Measurements from ENCODE around the gene ORM2.
A peak's percentile ranks its signal among the peaks of the same experiment; 100 is the strongest.

The ORM2 gene

DNA sequence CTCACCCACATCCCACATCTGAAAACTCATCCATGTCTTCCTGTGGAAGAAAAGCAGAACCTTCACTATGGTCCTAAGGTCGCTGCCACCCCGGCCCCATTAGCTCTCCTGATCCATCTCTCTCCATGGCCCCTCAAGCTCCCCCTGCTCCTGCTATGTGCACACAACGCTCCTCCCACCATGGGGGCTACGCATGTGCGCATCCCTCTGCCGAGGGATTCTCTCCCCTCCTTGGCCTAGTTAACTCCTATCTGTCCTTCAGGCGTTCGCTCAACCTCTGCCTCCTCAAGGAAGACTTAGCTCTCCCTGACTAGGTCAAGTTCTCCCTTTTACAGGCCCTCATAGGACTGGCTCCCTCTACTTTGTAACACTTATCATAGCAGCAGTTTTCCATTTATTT, 48.3 kb downstream of the ORM2 start:
- Histone ChIP-seq H3K4me3 (ENCODE audit: low read length, poor library complexity, severe bottlenecking) (no peak overlapping the region), H3K4me2 (ENCODE audit: low read depth, low read length, poor library complexity, severe bottlenecking) (peak overlapping the region; percentile 48), H3K9ac (ENCODE audit: low read depth, low read length, poor library complexity, severe bottlenecking) (no peak overlapping the region), H3K4me1 (ENCODE audit: insufficient read depth, low read length, poor library complexity, severe bottlenecking) (peaks cover 60% of the 10 kb centered on the region), H3F3A (ENCODE audit: low read depth) (peaks cover 9% of the 10 kb centered on the region; the same call in 1 of the 2 replicates), H3K27me3 (ENCODE audit: insufficient read depth, low read length, poor library complexity, severe bottlenecking) (no peaks in the 10 kb centered on the region), H3K9me3 (ENCODE audit: insufficient read depth, low read depth, low read length) (no peaks in the 10 kb centered on the region), H3K9me2 (replicated peaks; ENCODE audit: low read depth, low read length) (no peaks in the 10 kb centered on the region), H3K79me2 (ENCODE audit: insufficient read depth, low read length) (peaks cover 91% of the 10 kb centered on the region), H3K36me3 (ENCODE audit: insufficient read depth, low read length) (peaks cover 60% of the 10 kb centered on the region), H4K20me1 (ENCODE audit: insufficient read depth, low read length, poor library complexity, severe bottlenecking) (peaks cover 31% of the 10 kb centered on the region), H2AFZ (ENCODE audit: low read length) (no peak overlapping the region)
- no peak for TF ChIP-seq EZH2phosphoT487 (IDR thresholded peaks at IDR 0.05; ENCODE audit: borderline replicate concordance)
- TF ChIP-seq, protein P1, sequence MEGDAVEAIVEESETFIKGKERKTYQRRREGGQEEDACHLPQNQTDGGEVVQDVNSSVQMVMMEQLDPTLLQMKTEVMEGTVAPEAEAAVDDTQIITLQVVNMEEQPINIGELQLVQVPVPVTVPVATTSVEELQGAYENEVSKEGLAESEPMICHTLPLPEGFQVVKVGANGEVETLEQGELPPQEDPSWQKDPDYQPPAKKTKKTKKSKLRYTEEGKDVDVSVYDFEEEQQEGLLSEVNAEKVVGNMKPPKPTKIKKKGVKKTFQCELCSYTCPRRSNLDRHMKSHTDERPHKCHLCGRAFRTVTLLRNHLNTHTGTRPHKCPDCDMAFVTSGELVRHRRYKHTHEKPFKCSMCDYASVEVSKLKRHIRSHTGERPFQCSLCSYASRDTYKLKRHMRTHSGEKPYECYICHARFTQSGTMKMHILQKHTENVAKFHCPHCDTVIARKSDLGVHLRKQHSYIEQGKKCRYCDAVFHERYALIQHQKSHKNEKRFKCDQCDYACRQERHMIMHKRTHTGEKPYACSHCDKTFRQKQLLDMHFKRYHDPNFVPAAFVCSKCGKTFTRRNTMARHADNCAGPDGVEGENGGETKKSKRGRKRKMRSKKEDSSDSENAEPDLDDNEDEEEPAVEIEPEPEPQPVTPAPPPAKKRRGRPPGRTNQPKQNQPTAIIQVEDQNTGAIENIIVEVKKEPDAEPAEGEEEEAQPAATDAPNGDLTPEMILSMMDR (conservative IDR thresholded peaks at IDR 0.05; ENCODE audit: low read length): no peak

- Histone ChIP-seq H2AFZ (ENCODE audit: low read length) (no peak overlapping the region), H3K27me3 (ENCODE audit: insufficient read depth, low read length, poor library complexity, severe bottlenecking) (no peaks in the 10 kb centered on the region), H3K9me2 (replicated peaks; ENCODE audit: low read depth, low read length) (no peaks in the 10 kb centered on the region), H3F3A (ENCODE audit: low read depth) (0 out of 2 replicates have a peak, but pooled peaks cover 2% of the 10 kb centered on the region), H3K9ac (ENCODE audit: low read depth, low read length, poor library complexity, severe bottlenecking) (no peak overlapping the region), H3K36me3 (ENCODE audit: insufficient read depth, low read length) (peaks cover 55% of the 10 kb centered on the region), H3K79me2 (ENCODE audit: insufficient read depth, low read length) (peaks cover 96% of the 10 kb centered on the region), H3K4me2 (ENCODE audit: low read depth, low read length, poor library complexity, severe bottlenecking) (peak overlapping the region; percentile 48), H3K4me1 (ENCODE audit: insufficient read depth, low read length, poor library complexity, severe bottlenecking) (peaks cover 61% of the 10 kb centered on the region), H4K20me1 (ENCODE audit: insufficient read depth, low read length, poor library complexity, severe bottlenecking) (peaks cover 31% of the 10 kb centered on the region), H3K9me3 (ENCODE audit: insufficient read depth, low read depth, low read length) (no peaks in the 10 kb centered on the region), H3K4me3 (ENCODE audit: low read length, poor library complexity, severe bottlenecking) (peak overlapping the region; percentile 23)
- TF ChIP-seq EZH2phosphoT487 (IDR thresholded peaks at IDR 0.05; ENCODE audit: borderline replicate concordance): no peak
- TF ChIP-seq, protein P1 (conservative IDR thresholded peaks at IDR 0.05; ENCODE audit: low read length): peak; percentile 32; the same call in 1 of the 2 replicates
Measured at GRCh38 chr9:114378883-114379282, 49.2 kb downstream of the ORM2 start.

All from Loucy (cell line).